Measurements from ENCODE around the gene SESN2. TPM values are rescaled to one million over a fixed set of nuclear protein-coding genes. Genes with fewer than 3 reads are reported as not detected.
A peak's percentile ranks its signal among the peaks of the same experiment; 100 is the strongest.

SESN2 gene
- total RNA-seq, 1 donor from 2014 or later: 13.1 TPM

DNA sequence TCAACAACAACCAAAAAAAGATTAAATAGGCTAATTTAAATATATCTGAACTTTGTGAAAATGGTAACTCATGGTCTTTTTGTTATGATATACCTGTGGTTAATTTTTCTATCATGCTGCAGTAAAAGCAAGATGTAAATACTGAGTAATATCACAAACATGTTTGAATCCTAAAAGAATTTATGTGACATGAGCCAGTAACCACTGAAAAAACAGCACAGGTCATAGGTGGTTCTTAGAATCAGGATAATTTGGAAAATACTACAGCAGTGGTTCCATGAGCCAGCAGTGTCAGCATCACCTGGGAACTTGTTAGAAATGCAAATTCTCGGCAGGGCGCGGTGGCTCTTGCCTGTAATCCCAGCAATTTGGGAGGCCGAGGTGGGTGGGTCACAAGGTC is 19.3 kb upstream of the SESN2 start:
- H3K9me3 ChIP-seq: no peaks in the 10 kb centered on the region
- H3K27ac ChIP-seq: no peak overlapping the region
- ATAC-seq: no peak
- H3K4me1 ChIP-seq: peaks cover 22% of the 10 kb centered on the region
- no peak for DNase-seq
- H3K4me3 ChIP-seq: no peak overlapping the region
- intact Hi-C loops (cut with DNase I): no loop called here
- H3K27me3 ChIP-seq (ENCODE audit: low read depth): no peaks in the 10 kb centered on the region
- TF ChIP-seq, protein P1, sequence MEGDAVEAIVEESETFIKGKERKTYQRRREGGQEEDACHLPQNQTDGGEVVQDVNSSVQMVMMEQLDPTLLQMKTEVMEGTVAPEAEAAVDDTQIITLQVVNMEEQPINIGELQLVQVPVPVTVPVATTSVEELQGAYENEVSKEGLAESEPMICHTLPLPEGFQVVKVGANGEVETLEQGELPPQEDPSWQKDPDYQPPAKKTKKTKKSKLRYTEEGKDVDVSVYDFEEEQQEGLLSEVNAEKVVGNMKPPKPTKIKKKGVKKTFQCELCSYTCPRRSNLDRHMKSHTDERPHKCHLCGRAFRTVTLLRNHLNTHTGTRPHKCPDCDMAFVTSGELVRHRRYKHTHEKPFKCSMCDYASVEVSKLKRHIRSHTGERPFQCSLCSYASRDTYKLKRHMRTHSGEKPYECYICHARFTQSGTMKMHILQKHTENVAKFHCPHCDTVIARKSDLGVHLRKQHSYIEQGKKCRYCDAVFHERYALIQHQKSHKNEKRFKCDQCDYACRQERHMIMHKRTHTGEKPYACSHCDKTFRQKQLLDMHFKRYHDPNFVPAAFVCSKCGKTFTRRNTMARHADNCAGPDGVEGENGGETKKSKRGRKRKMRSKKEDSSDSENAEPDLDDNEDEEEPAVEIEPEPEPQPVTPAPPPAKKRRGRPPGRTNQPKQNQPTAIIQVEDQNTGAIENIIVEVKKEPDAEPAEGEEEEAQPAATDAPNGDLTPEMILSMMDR (IDR thresholded peaks at IDR 0.05): no peak
- peaks cover 10% of the 10 kb centered on the region for H3K36me3 ChIP-seq

DNA sequence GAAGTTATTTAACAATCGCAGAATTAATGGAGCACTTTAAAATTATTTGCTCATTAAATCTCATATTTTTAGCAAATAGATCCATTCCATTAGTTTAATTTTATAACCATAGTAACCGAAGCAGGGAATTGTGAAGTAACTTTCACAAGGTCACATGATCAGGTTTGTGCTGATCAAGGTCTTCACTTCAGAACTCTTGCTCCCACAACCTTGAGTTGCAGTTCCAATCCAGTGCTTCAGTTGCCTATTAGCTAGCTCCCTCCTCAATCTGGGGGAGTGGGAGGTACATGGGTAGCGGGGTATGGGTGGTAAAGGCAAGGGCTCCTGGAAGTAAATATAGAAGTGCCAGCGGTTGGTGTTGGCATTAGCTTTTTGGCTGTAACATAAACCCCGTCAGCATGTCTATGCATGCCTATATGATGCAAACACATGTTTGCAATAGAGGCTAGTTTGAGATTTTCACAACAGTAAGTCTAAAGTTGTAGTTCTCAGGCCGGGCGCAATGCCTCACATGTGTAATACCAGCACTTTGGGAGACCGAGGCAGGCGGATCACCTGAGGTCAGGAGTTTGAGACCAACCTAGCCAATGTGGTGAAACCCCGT is 17.6 kb upstream of the SESN2 start:
- H3K4me1 ChIP-seq: peaks cover 27% of the 10 kb centered on the region
- no peak overlapping the region for H3K27ac ChIP-seq
- ATAC-seq (no peak), DNase-seq (no peak)
- H3K27me3 ChIP-seq (ENCODE audit: low read depth): no peaks in the 10 kb centered on the region
- TF ChIP-seq, protein P1 (IDR thresholded peaks at IDR 0.05): no peak
- intact Hi-C loops (cut with DNase I): no loop called here
- H3K36me3 ChIP-seq: peaks cover 10% of the 10 kb centered on the region
- H3K4me3 ChIP-seq: no peak overlapping the region
- H3K9me3 ChIP-seq: no peaks in the 10 kb centered on the region

DNA sequence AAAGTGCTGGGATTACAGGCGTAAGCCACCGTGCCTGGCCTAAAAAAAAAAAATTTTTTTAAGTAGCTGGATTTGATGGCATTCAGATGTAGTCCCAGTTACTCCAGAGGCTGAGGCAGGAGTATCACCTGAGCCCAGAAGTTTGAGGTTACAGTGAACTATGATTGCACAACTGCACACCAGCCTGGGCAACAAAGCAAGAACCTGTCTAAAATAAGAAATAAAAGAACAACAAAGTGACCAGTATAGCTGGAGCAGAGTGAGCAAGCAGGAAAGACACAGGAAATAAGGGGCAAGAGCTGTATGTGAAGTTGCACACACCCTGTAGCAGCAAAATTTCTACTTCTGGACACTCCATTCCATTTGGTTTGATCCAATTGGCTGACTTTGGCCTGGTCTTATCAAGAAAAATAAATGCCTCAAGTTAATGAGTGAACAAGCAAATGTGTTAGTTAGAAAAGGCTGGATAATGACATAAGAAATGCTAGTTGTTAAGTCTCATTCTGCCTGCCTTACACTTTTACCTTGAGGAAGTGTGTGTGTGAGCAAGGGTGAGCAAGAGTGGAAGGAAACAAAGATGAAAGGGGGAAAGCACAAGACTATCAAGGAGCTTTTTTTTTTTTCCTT is 15.5 kb upstream of the SESN2 start:
- no peak overlapping the region for H3K4me3 ChIP-seq
- DNase-seq (no peak), ATAC-seq (no peak)
- peak overlapping the region; percentile 10 for H3K27ac ChIP-seq
- H3K4me1 ChIP-seq: peaks cover 33% of the 10 kb centered on the region
- H3K9me3 ChIP-seq: no peaks in the 10 kb centered on the region
- intact Hi-C loops (cut with DNase I): no loop called here
- no peaks in the 10 kb centered on the region for H3K36me3 ChIP-seq
- H3K27me3 ChIP-seq (ENCODE audit: low read depth): no peaks in the 10 kb centered on the region
- TF ChIP-seq, protein P1 (IDR thresholded peaks at IDR 0.05): no peak

DNA sequence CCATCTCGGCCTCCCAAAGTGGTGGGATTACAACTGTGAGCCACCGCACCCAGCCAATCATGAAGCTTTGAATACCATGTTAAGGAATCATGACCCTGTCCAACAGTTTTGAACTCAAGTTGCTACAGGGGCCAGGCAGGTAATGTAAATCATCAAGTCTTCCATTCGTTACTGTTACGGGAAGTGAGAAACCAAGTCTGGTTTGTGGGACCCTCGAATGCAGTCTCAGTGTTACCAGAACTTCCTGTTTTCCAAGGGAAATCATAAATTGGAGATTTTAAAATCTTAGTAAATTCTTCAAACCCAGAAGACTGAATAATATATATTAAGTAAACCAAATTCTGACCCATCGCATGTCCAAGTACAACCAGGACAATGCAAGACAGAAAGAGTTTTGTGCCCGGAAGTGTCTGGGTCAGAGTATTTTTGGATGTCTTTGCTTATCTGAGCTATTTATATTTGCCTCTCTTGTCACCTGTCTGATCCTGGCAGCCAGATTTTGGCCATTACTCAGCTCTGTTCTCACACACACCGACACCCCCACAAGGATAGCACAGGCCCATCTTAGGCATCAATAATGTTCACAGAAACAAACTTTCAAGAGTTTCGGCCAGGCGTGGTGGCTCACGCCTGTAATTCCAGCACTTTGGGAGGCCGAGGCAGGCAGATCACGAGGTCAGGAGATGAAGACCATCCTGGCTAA is 14.6 kb upstream of the SESN2 start:
- H3K36me3 ChIP-seq: no peaks in the 10 kb centered on the region
- no peak overlapping the region for H3K27ac ChIP-seq
- TF ChIP-seq, protein P1 (IDR thresholded peaks at IDR 0.05): no peak
- ATAC-seq (no peak), DNase-seq (no peak)
- no peak overlapping the region for H3K4me3 ChIP-seq
- peaks cover 42% of the 10 kb centered on the region for H3K4me1 ChIP-seq
- H3K27me3 ChIP-seq (ENCODE audit: low read depth): no peaks in the 10 kb centered on the region
- H3K9me3 ChIP-seq: no peaks in the 10 kb centered on the region
- intact Hi-C loops (cut with DNase I): no loop called here

DNA sequence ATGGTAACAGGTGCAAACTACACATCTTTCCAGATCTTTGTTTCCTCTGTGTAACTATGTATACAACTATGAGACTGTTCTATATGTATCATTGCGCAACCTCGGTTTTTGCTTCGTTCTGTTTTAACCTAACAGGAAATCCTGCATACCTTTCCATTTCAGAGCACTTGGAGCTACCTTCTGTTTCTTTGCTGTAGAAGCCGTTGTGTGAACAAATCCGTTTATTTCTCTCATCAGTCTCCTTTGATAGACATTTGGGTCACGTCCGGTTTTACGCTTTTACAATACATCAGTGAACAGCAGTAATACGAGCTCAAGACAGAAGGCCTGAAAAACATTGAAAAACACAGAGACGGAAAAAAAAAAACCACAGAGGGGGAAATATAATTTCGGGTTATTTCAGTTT is 12.9 kb upstream of the SESN2 start:
- DNase-seq (no peak), ATAC-seq (peak in 1 of 2 donors; percentile 6)
- Histone ChIP-seq H3K27me3 (ENCODE audit: low read depth) (no peaks in the 10 kb centered on the region), H3K27ac (peak overlapping the region; percentile 76), H3K36me3 (no peaks in the 10 kb centered on the region), H3K4me1 (peaks cover 55% of the 10 kb centered on the region), H3K4me3 (peak overlapping the region; percentile 62), H3K9me3 (no peaks in the 10 kb centered on the region)
- intact Hi-C loops (cut with DNase I): no loop called here
- TF ChIP-seq, protein P1 (IDR thresholded peaks at IDR 0.05): no peak

Data from lower lobe of right lung (tissue), 2 donors.